A204.1 (cell line): ENCODE data around the gene PCBP4.
A peak's percentile ranks its signal among the peaks of the same experiment; 100 is the strongest.

Experiments used
- FAIRE-seq: peaks from 2 replicates; lab custom pipeline; 2012; peaks lifted over from hg19 to GRCh38; lab: Jason Lieb, UNC

Gene PCBP4

GRCh38 chr3:51967384-51968169 is at the start of gene PCBP4:
Gene PCBP4, minus strand, starts transcription at chr3:51967454. Its CDS starts 6,214 bp downstream, at chr3:51961240.
- FAIRE-seq = no peak

- FAIRE-seq = no peak
Observed at GRCh38 chr3:52015438-52016228, 48.4 kb upstream of the PCBP4 start.

GRCh38 chr3:52014613-52015012 is 47.4 kb upstream of the PCBP4 start:
- no peak for FAIRE-seq

GRCh38 chr3:52013802-52014598 is 46.7 kb upstream of the PCBP4 start:
- no peak for FAIRE-seq

- FAIRE-seq = no peak
Observed at GRCh38 chr3:52012699-52013098, 45.4 kb upstream of the PCBP4 start.

- FAIRE-seq = no peak
Observed at GRCh38 chr3:52010431-52010830, 43.2 kb upstream of the PCBP4 start.

GRCh38 chr3:52007291-52007690 is 40.0 kb upstream of the PCBP4 start:
- no peak for FAIRE-seq

GRCh38 chr3:52006820-52007133 is 39.5 kb upstream of the PCBP4 start:
- no peak for FAIRE-seq

- FAIRE-seq = no peak
Observed at GRCh38 chr3:52006017-52006819, 39.0 kb upstream of the PCBP4 start.

GRCh38 chr3:52005571-52005986 is 38.3 kb upstream of the PCBP4 start:
- no peak for FAIRE-seq

GRCh38 chr3:52004906-52005395 is 37.7 kb upstream of the PCBP4 start:
- FAIRE-seq = no peak

GRCh38 chr3:52004163-52004787 is 37.0 kb upstream of the PCBP4 start:
- FAIRE-seq = no peak

- no peak for FAIRE-seq
Observed at GRCh38 chr3:52002748-52003147, 35.5 kb upstream of the PCBP4 start.

- no peak for FAIRE-seq
Observed at GRCh38 chr3:52001443-52001974, 34.3 kb upstream of the PCBP4 start.

GRCh38 chr3:51999846-52000245 is 32.6 kb upstream of the PCBP4 start:
- FAIRE-seq = no peak

- no peak for FAIRE-seq
Observed at GRCh38 chr3:51998774-51999173, 31.5 kb upstream of the PCBP4 start.

GRCh38 chr3:51997935-51998596 is 30.8 kb upstream of the PCBP4 start:
- no peak for FAIRE-seq

- no peak for FAIRE-seq
Observed at GRCh38 chr3:51997172-51997571, 29.9 kb upstream of the PCBP4 start.

- FAIRE-seq = peak; percentile 95
Observed at GRCh38 chr3:51995346-51996163, 28.3 kb upstream of the PCBP4 start, which contains the start of gene RPL29. Gene RPL29, minus strand, starts transcription at chr3:51995895. Its CDS starts 434 bp downstream, at chr3:51995461.
